ENCODE results near the gene ZNF653.

DNA sequence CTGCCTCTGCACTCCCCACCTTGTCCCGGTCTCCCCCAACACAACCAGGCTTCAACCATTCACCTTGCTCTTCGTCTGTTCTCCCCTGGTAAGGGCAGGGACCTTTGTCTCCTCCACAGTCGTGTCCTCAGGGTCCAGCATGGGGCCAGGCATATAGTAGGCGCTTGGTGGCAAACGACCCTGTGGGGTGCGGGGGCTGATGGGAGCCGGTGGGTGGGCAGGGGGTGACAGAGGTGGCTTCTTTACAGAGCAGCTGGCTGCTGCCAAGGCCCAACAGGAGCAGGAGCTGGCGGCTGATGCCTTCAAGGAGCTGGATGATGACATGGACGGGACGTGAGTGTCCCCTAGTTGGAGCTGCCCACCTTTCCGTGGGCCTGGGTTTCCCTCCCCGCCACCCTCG, 60.5 kb downstream of the ZNF653 start:
- no peak for TF ChIP-seq CTCF (IDR thresholded peaks at IDR 0.05)
- no peak for TF ChIP-seq POLR2A (IDR thresholded peaks at IDR 0.05)

All from right lobe of liver (tissue), 4 donors.